Measurements from ENCODE around the gene KCNQ5.

Gene KCNQ5

DNA sequence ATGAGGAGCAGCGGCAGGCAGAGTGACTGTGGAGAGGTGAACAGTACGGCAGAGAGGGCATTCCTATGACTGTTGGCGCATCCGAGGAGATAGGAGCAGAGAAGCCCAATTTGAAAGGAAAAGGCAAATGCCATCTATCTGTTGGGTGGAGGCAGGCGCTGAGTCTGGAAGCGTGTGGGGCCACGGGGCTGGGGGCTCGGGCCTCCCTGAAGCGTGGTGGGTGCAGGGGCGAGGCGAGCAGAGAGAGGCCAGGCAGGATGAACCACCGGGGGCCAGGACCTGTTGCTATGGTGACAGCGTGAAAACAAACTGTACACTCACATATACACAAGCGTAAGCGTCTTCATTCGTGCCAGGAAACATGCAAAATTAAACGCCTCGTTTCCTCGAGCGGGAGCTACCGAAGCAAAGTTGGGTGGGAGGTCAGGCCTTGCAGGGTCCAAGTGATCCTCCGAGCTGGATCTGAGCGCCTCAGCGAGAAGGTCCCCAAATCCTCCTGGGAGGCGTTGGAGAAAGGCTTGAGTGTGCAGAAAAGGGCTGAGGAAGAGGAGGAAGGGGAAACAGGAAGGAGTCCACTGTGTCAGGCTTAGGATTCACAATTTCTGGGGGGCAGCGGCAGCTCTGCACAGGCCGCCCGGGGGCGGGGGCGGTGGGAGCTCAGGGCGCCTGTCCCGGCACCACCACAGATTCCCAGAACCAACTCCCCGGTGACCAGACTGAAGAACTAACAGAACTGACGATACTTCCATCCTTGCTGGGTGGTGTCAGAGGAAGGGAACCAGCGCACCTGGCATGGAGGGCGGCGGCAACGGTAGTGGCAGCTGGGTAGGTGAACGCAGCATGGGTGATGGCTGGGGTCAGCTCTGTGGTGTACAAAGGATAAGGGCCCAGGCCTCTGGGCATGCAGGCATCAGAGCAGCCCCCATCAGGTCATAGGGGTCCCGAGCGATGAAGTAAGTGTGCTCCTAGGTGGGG, 535.2 kb downstream of the KCNQ5 start:
- Histone ChIP-seq H3K27ac (ENCODE audit: poor library complexity, severe bottlenecking) (no peak overlapping the region), H3K4me1 (ENCODE audit: insufficient read depth, poor library complexity, severe bottlenecking) (no peaks in the 10 kb centered on the region), H3K4me3 (ENCODE audit: severe bottlenecking) (no peak overlapping the region), H3K27me3 (ENCODE audit: insufficient read depth, poor library complexity, severe bottlenecking) (no peaks in the 10 kb centered on the region), H3K36me3 (ENCODE audit: low read depth) (no peaks in the 10 kb centered on the region), H3K9me3 (ENCODE audit: severe bottlenecking) (no peaks in the 10 kb centered on the region)
- ATAC-seq (ENCODE audit: low read depth) (no peak), DNase-seq (ENCODE audit: low spot score) (no peak)
- TF ChIP-seq CTCF (IDR thresholded peaks at IDR 0.05; ENCODE audit: poor library complexity, severe bottlenecking) = no peak

DNA sequence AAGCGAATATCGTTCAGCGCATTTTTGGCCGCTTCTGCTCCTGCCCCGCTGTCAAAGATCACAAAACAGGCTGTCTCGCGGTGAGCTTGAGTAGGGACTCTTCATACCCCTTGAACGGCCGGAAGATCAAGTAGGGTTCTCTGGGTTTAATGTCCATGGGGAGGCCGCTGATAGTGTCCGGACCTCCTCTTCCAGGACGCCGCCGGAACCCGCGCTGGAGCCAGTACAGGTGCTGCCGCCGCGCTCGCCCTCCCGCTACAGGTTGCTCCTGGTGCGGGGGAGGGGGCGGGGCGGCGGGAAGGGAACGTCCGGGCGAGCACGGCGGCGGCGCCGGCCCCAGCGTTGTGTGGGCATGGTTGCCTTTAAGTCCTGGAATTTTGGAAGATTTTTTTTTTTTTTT, 536.0 kb downstream of the KCNQ5 start:
- Histone ChIP-seq H3K27ac (ENCODE audit: poor library complexity, severe bottlenecking) (no peak overlapping the region), H3K27me3 (ENCODE audit: insufficient read depth, poor library complexity, severe bottlenecking) (no peaks in the 10 kb centered on the region), H3K36me3 (ENCODE audit: low read depth) (no peaks in the 10 kb centered on the region), H3K4me3 (ENCODE audit: severe bottlenecking) (no peak overlapping the region), H3K4me1 (ENCODE audit: insufficient read depth, poor library complexity, severe bottlenecking) (no peaks in the 10 kb centered on the region), H3K9me3 (ENCODE audit: severe bottlenecking) (no peaks in the 10 kb centered on the region)
- TF ChIP-seq CTCF (IDR thresholded peaks at IDR 0.05; ENCODE audit: poor library complexity, severe bottlenecking) = no peak
- DNase-seq (ENCODE audit: low spot score) (no peak), ATAC-seq (ENCODE audit: low read depth) (no peak)

GRCh38 chr6:73169111-73169510, 547.2 kb downstream of the KCNQ5 start:
- peak; percentile 54 for ATAC-seq (ENCODE audit: low read depth)
- H3K4me1 ChIP-seq (ENCODE audit: insufficient read depth, poor library complexity, severe bottlenecking) = peaks cover 15% of the 10 kb centered on the region
- TF ChIP-seq CTCF (IDR thresholded peaks at IDR 0.05; ENCODE audit: poor library complexity, severe bottlenecking) = no peak
- no peaks in the 10 kb centered on the region for H3K36me3 ChIP-seq (ENCODE audit: low read depth)
- no peaks in the 10 kb centered on the region for H3K9me3 ChIP-seq (ENCODE audit: severe bottlenecking)
- H3K27me3 ChIP-seq (ENCODE audit: insufficient read depth, poor library complexity, severe bottlenecking) = no peaks in the 10 kb centered on the region
- DNase-seq (ENCODE audit: low spot score) = no peak
- H3K4me3 ChIP-seq (ENCODE audit: severe bottlenecking) = no peak overlapping the region
- H3K27ac ChIP-seq (ENCODE audit: poor library complexity, severe bottlenecking) = peak overlapping the region; percentile 76

DNA sequence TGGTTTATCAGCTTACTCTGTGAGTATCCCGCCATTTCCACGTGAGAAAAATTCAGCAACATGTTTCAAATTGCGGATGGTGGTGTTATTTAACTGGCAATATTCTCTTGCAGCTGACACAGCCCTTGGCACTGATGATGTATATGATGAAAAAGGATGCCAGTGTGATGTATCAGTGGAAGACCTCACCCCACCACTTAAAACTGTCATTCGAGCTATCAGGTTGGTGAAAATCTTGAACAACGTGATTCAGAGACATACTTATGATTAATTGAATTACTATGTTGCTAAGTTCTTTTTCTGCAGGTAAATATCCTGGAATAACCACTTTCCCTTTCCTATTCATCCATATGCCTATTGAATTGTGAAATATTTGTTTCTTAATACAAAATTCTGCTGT, 547.8 kb downstream of the KCNQ5 start:
- Histone ChIP-seq H3K4me1 (ENCODE audit: insufficient read depth, poor library complexity, severe bottlenecking) (peaks cover 15% of the 10 kb centered on the region), H3K4me3 (ENCODE audit: severe bottlenecking) (no peak overlapping the region), H3K27me3 (ENCODE audit: insufficient read depth, poor library complexity, severe bottlenecking) (no peaks in the 10 kb centered on the region), H3K27ac (ENCODE audit: poor library complexity, severe bottlenecking) (peak overlapping the region; percentile 76), H3K36me3 (ENCODE audit: low read depth) (no peaks in the 10 kb centered on the region), H3K9me3 (ENCODE audit: severe bottlenecking) (no peaks in the 10 kb centered on the region)
- DNase-seq (ENCODE audit: low spot score) (no peak), ATAC-seq (ENCODE audit: low read depth) (peak; percentile 94)
- TF ChIP-seq CTCF (IDR thresholded peaks at IDR 0.05; ENCODE audit: poor library complexity, severe bottlenecking) = no peak

DNA sequence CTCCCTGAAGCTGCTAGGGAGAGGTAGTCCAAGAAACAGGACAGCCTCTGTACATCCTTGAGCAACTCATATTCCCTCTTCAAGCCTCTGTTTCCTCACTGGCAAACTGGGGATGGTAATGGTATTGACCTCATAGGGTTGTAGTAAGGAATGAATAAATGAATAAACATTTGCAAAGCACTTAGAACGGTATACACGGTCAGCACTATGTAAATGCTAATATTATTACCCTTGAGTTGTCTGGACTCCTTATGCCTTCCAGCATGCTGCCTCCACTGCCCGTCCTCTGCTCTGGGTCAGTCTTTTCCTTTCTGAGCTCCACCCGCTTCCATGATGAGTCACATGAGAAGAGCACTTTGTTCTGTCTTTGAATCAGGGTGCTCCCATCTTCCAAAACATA, 552.8 kb downstream of the KCNQ5 start:
- peaks cover 6% of the 10 kb centered on the region for H3K4me1 ChIP-seq (ENCODE audit: insufficient read depth, poor library complexity, severe bottlenecking)
- H3K9me3 ChIP-seq (ENCODE audit: severe bottlenecking) = no peaks in the 10 kb centered on the region
- ATAC-seq (ENCODE audit: low read depth) = no peak
- H3K27me3 ChIP-seq (ENCODE audit: insufficient read depth, poor library complexity, severe bottlenecking) = no peaks in the 10 kb centered on the region
- H3K4me3 ChIP-seq (ENCODE audit: severe bottlenecking) = no peak overlapping the region
- DNase-seq (ENCODE audit: low spot score) = no peak
- TF ChIP-seq CTCF (IDR thresholded peaks at IDR 0.05; ENCODE audit: poor library complexity, severe bottlenecking) = no peak
- no peak overlapping the region for H3K27ac ChIP-seq (ENCODE audit: poor library complexity, severe bottlenecking)
- H3K36me3 ChIP-seq (ENCODE audit: low read depth) = no peaks in the 10 kb centered on the region

Measured in RWPE2 (cell line).